ACHN (cell line): ENCODE data around the gene MYLIP.

Experiments used
- DNase-seq: peaks from one replicate; pipeline ENCODE4 v3.0.0-alpha.2; 2015
- in situ Hi-C: cut with HindIII; loops from 2 replicates; pipeline ENCODE4 v1.10.0; 2017; ENCODE audit warnings: low sequenced_read_pairs, low pct_ligation_motif_present, low pct_unique_long_range_greater_than_20kb

Gene MYLIP

GRCh38 chr6:16104624-16105433 lies 24.1 kb upstream of the MYLIP start:
- no peak for DNase-seq
- in situ Hi-C loops = no loop called here

GRCh38 chr6:16105854-16106253 lies 23.0 kb upstream of the MYLIP start:
- DNase-seq = no peak
- in situ Hi-C loops = no loop called here

GRCh38 chr6:16106991-16107787 lies 21.7 kb upstream of the MYLIP start:
- DNase-seq = no peak
- in situ Hi-C loops = no loop called here

- in situ Hi-C loops = no loop called here
- DNase-seq = no peak
Observed at GRCh38 chr6:16108419-16108818, 20.5 kb upstream of the MYLIP start.

GRCh38 chr6:16108921-16109658 lies 19.8 kb upstream of the MYLIP start:
- in situ Hi-C loops = no loop called here
- no peak for DNase-seq

- no peak for DNase-seq
- in situ Hi-C loops = no loop called here
Observed at GRCh38 chr6:16109659-16110305, 19.1 kb upstream of the MYLIP start.

GRCh38 chr6:16118825-16119224 lies 10.1 kb upstream of the MYLIP start:
- DNase-seq = no peak
- in situ Hi-C loops = no loop called here

- in situ Hi-C loops = no loop called here
- DNase-seq = no peak
Observed at GRCh38 chr6:16121339-16121738, 7.5 kb upstream of the MYLIP start.

GRCh38 chr6:16122197-16122596 lies 6.7 kb upstream of the MYLIP start:
- in situ Hi-C loops = no loop called here
- DNase-seq = no peak

- no peak for DNase-seq
- in situ Hi-C loops = no loop called here
Observed at GRCh38 chr6:16124198-16125180, 4.4 kb upstream of the MYLIP start.

- in situ Hi-C loops = no loop called here
- DNase-seq = no peak
Observed at GRCh38 chr6:16126056-16126455, 2.8 kb upstream of the MYLIP start.

- in situ Hi-C loops = no loop called here
- no peak for DNase-seq
Observed at GRCh38 chr6:16126861-16127260, 2.0 kb upstream of the MYLIP start.

- no peak for DNase-seq
Observed at GRCh38 chr6:16127471-16127870, 1.4 kb upstream of the MYLIP start.

GRCh38 chr6:16129623-16130401 lies 926 bp downstream of the MYLIP start:
- DNase-seq = peak; percentile 30
- in situ Hi-C loops = no loop called here

More at GRCh38 chr6:16127471-16127870, 1.4 kb upstream of the MYLIP start:
- in situ Hi-C loops = no loop called here

GRCh38 chr6:16130437-16130891 lies 1.6 kb downstream of the MYLIP start:
- in situ Hi-C loops = no loop called here
- DNase-seq = no peak

GRCh38 chr6:16130932-16131387 lies 2.1 kb downstream of the MYLIP start:
- peak; percentile 79 for DNase-seq
- in situ Hi-C loops = no loop called here

- in situ Hi-C loops = no loop called here
- DNase-seq = no peak
Observed at GRCh38 chr6:16132909-16133308, 4.0 kb downstream of the MYLIP start.
